Activated naive CD8-positive, alpha-beta T cell treated with anti-CD3 and anti-CD28 coated beads for 36 hours (primary cell): ENCODE data around the gene TLR7. TPM values are rescaled to one million over a fixed set of nuclear protein-coding genes. Genes with fewer than 3 reads are reported as not detected.
A peak's percentile ranks its signal among the peaks of the same experiment; 100 is the strongest.

Source experiments
- DNase-seq: peaks from one replicate; pipeline ENCODE4 v3.0.0; 2021
- H3K27ac Mint-ChIP-seq: one replicate; pipeline ENCODE4 v1.8.0; 2022; ENCODE audit warnings: mild to moderate bottlenecking, moderate library complexity, mixed read lengths
- H3K27me3 Mint-ChIP-seq: one replicate; pipeline ENCODE4 v1.8.0; 2022; ENCODE audit warnings: mild to moderate bottlenecking, mixed read lengths
- H3K36me3 Mint-ChIP-seq: one replicate; pipeline ENCODE4 v1.8.0; 2021; ENCODE audit warnings: mild to moderate bottlenecking, mixed read lengths
- H3K4me1 Mint-ChIP-seq: one replicate; pipeline ENCODE4 v1.8.0; 2021; ENCODE audit warnings: mixed read lengths
- H3K4me3 Mint-ChIP-seq: one replicate; pipeline ENCODE4 v1.8.0; 2022; ENCODE audit warnings: mild to moderate bottlenecking, moderate library complexity, mixed read lengths
- H3K9me3 Mint-ChIP-seq: one replicate; pipeline ENCODE4 v1.8.0; 2022; ENCODE audit warnings: mixed read lengths
- total RNA-seq, 2 experiments: library from RNA; stranded (reverse); gene quantifications; one replicate each; pipeline ENCODE4 v1.2.3, GENCODE V29; 2021

Gene TLR7
- total RNA-seq, 2 experiments from 2014 or later = 0.21 to 0.28 TPM

DNA sequence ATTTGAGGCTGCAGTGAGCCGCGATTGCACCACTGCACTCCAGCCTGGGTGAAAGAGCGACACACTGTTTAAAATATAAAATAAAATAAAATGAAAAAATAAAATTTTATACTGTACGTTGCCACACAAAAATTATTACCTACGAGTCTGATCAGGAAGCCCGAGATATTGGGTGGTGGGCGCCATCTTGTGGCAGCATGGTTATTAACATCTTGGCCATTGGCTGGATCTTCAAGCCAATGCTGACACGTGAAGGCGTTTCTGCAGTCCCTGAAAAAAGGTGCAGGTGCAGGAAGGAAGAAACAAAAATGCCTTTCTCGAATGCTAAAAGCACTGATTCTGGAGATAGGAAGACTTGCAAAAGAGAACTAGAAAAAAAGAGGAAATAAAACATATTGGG lies 34.6 kb downstream of the TLR7 start:
- Mint-ChIP-seq H3K9me3 (no peaks in the 10 kb centered on the region), H3K4me1 (peaks cover 9% of the 10 kb centered on the region), H3K27ac (no peak overlapping the region), H3K36me3 (no peaks in the 10 kb centered on the region), H3K4me3 (no peak overlapping the region), H3K27me3 (no peaks in the 10 kb centered on the region)
- peak; percentile 47 for DNase-seq

DNA sequence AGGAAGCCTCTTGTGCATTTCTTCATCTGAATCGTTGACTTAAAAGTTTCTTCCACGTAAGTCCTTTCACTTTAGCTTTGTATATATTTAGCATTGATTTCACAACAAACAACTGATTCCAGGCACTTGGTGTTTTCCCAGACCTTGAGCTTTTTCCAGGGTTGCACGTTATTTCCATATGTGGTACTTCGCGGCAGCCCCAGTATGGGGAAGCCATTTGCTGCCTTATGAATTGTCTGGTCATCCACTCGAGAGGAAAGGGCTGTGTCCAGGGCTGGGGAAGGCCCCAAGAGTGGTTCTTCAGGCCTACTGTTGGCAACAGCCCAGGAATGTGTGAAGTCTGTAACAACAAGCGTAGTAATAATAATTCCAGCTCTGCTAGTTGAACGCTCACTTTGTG lies 36.8 kb downstream of the TLR7 start:
- no peak overlapping the region for H3K27ac Mint-ChIP-seq
- H3K36me3 Mint-ChIP-seq = no peaks in the 10 kb centered on the region
- DNase-seq = no peak
- H3K4me3 Mint-ChIP-seq = no peak overlapping the region
- no peaks in the 10 kb centered on the region for H3K9me3 Mint-ChIP-seq
- no peaks in the 10 kb centered on the region for H3K27me3 Mint-ChIP-seq
- H3K4me1 Mint-ChIP-seq = peaks cover 1% of the 10 kb centered on the region

DNA sequence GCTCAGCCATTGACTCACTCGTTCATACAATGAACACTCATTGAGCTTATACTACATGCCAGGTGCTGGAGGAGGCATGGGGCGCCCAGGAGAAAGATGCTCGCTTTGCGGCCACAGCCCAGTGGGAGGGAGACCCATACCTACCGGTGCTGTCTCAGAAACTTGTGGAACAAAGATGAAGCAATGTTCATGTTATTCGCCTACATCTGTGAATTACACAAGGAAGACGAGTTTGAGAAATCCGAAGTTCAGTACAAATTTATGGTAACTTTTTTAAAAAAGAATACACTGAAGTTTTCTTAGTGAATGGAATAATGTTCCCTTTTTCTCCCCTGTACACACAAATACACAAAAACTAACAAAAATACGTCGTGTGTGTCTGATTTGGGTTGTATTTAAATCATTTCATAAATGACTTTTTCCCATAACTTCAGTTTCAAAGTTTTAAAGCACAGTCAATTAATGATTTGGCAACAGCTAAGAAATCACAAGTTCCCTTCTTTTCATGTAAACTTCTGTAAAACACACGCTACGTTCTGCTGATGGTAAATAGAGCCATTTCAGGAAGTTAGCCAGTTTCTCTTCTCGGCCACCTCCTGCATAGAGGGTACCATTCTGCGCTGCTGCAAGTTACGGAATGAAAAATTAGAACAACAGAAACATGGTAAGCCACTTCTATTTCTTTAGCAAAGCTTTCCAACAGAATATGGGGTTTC lies 39.3 kb downstream of the TLR7 start, which contains the start of gene TLR8:
Gene TLR8, plus strand, starts transcription at position 575 of the 716 bp plus-strand sequence. Its CDS starts 87 bp downstream, at position 662.
- H3K36me3 Mint-ChIP-seq = no peaks in the 10 kb centered on the region
- H3K4me3 Mint-ChIP-seq = no peak within 1 kb of the TSS
- no peaks in the 10 kb centered on the region for H3K9me3 Mint-ChIP-seq
- no peaks in the 10 kb centered on the region for H3K27me3 Mint-ChIP-seq
- peaks cover 11% of the 10 kb centered on the region for H3K4me1 Mint-ChIP-seq
- H3K27ac Mint-ChIP-seq = no peak within 1 kb of the TSS
- no peak for DNase-seq

GRCh38 chrX:12910423-12911121 lies 43.7 kb downstream of the TLR7 start:
- Mint-ChIP-seq H3K27ac (no peak overlapping the region), H3K27me3 (no peaks in the 10 kb centered on the region), H3K36me3 (no peaks in the 10 kb centered on the region), H3K4me3 (peak overlapping the region; percentile 22), H3K4me1 (peaks cover 18% of the 10 kb centered on the region), H3K9me3 (no peaks in the 10 kb centered on the region)
- DNase-seq = no peak

DNA sequence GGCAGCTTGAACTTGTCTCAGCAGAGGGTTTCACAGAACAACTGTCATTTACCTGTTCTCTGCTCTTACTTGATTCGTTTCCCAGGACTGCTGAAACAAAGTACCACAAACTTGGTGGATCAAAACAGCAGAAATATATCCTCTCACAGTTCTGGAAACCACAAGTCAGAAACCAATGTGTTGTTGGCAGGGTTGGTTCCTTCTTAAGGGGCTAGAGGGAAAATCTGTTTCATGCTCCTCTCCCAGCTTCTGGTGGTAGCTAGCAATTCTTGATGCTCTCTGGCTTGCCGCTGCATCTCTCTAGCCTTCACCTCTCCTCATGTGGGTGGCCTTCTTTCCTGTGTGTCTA lies 44.2 kb downstream of the TLR7 start:
- Mint-ChIP-seq H3K27me3 (no peaks in the 10 kb centered on the region), H3K36me3 (no peaks in the 10 kb centered on the region)

DNA sequence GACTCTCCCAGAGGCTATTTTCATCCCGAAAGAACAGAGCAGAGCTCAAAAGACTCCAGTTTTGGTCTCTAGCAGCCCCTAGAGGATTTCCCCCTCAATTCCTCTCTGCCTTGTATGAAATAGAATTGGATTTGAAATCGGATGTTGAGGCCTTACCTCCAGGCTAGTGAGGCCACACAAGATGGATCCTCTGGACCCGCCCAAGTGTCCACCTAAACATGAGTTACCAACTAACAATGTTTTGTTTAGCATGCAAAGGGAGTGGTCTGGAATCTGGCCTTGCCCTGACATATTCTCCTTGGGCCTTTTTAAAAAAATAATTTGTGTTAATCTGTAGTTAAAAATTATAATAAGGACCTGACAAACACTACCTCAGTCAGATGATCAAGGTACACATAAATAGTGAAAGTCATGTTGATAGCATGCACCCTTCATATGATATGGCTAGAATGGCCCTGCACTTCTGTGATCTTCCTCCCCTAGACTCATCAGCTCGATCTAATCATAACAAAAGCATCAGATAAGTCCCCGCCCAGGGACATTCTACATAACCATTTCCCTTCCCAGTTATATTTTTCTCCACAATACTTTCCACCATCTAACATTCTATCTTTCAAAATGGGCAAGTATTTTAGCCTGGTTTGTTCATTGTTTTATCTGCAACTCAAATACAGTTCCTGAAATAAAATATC lies 46.1 kb downstream of the TLR7 start:
- peaks cover 18% of the 10 kb centered on the region for H3K4me1 Mint-ChIP-seq
- no peaks in the 10 kb centered on the region for H3K36me3 Mint-ChIP-seq
- H3K27ac Mint-ChIP-seq = no peak overlapping the region
- no peak for DNase-seq
- H3K9me3 Mint-ChIP-seq = no peaks in the 10 kb centered on the region
- no peaks in the 10 kb centered on the region for H3K27me3 Mint-ChIP-seq
- no peak overlapping the region for H3K4me3 Mint-ChIP-seq

More for the DNA sequence above, 44.2 kb downstream of the TLR7 start:
- Mint-ChIP-seq H3K27ac (no peak overlapping the region), H3K4me3 (no peak overlapping the region), H3K9me3 (no peaks in the 10 kb centered on the region), H3K4me1 (peaks cover 18% of the 10 kb centered on the region)
- DNase-seq = no peak

DNA sequence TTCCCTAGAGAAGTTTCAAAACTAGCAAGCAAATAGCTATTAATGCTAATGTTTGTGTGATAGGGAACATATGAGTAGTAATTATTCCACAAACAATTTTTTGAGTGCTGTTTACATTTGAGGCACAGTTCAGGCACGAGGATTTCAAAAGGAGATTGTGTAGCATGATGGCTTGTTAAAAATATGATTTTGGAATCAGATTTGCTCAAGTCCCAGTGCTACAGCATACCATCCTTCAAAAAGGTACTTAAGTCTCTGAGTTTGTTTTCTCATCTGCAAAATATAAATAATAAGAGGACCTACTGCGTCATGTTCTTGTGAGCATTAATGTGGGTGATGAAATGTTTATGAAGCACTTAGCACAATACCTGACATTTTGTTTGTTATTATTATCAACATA lies 50.9 kb downstream of the TLR7 start:
- Mint-ChIP-seq H3K4me1 (peaks cover 1% of the 10 kb centered on the region), H3K9me3 (no peaks in the 10 kb centered on the region), H3K36me3 (no peaks in the 10 kb centered on the region), H3K4me3 (no peak overlapping the region), H3K27ac (no peak overlapping the region), H3K27me3 (no peaks in the 10 kb centered on the region)
- DNase-seq = no peak

DNA sequence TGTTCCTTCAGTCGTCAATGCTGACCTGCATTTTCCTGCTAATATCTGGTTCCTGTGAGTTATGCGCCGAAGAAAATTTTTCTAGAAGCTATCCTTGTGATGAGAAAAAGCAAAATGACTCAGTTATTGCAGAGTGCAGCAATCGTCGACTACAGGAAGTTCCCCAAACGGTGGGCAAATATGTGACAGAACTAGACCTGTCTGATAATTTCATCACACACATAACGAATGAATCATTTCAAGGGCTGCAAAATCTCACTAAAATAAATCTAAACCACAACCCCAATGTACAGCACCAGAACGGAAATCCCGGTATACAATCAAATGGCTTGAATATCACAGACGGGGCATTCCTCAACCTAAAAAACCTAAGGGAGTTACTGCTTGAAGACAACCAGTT lies 52.2 kb downstream of the TLR7 start:
- H3K27me3 Mint-ChIP-seq = no peaks in the 10 kb centered on the region
- H3K9me3 Mint-ChIP-seq = no peaks in the 10 kb centered on the region
- H3K36me3 Mint-ChIP-seq = no peaks in the 10 kb centered on the region
- DNase-seq = no peak
- no peak overlapping the region for H3K4me3 Mint-ChIP-seq
- no peak overlapping the region for H3K27ac Mint-ChIP-seq
- peaks cover 1% of the 10 kb centered on the region for H3K4me1 Mint-ChIP-seq

GRCh38 chrX:12919620-12920019 lies 52.7 kb downstream of the TLR7 start:
- H3K36me3 Mint-ChIP-seq = no peaks in the 10 kb centered on the region
- H3K4me3 Mint-ChIP-seq = no peak overlapping the region
- no peak overlapping the region for H3K27ac Mint-ChIP-seq
- peaks cover 1% of the 10 kb centered on the region for H3K4me1 Mint-ChIP-seq
- DNase-seq = no peak
- no peaks in the 10 kb centered on the region for H3K27me3 Mint-ChIP-seq
- no peaks in the 10 kb centered on the region for H3K9me3 Mint-ChIP-seq

- no peaks in the 10 kb centered on the region for H3K36me3 Mint-ChIP-seq
These were observed 54.1 kb downstream of the TLR7 start for GRCh38 chrX:12920990-12921389.

DNA sequence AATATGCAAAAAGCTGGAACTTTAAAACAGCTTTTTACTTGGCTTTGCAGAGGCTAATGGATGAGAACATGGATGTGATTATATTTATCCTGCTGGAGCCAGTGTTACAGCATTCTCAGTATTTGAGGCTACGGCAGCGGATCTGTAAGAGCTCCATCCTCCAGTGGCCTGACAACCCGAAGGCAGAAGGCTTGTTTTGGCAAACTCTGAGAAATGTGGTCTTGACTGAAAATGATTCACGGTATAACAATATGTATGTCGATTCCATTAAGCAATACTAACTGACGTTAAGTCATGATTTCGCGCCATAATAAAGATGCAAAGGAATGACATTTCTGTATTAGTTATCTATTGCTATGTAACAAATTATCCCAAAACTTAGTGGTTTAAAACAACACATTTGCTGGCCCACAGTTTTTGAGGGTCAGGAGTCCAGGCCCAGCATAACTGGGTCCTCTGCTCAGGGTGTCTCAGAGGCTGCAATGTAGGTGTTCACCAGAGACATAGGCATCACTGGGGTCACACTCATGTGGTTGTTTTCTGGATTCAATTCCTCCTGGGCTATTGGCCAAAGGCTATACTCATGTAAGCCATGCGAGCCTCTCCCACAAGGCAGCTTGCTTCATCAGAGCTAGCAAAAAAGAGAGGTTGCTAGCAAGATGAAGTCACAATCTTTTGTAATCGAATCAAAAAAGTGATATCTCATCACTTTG lies 55.2 kb downstream of the TLR7 start:
- Mint-ChIP-seq H3K9me3 (no peaks in the 10 kb centered on the region), H3K36me3 (no peaks in the 10 kb centered on the region), H3K4me1 (peaks cover 1% of the 10 kb centered on the region), H3K27me3 (no peaks in the 10 kb centered on the region), H3K27ac (no peak overlapping the region), H3K4me3 (no peak overlapping the region)
- no peak for DNase-seq

More at GRCh38 chrX:12920990-12921389, 54.1 kb downstream of the TLR7 start:
- Mint-ChIP-seq H3K4me3 (no peak overlapping the region), H3K27ac (no peak overlapping the region), H3K4me1 (peaks cover 1% of the 10 kb centered on the region), H3K9me3 (no peaks in the 10 kb centered on the region), H3K27me3 (no peaks in the 10 kb centered on the region)
- DNase-seq = no peak

GRCh38 chrX:12922599-12922919 lies 55.7 kb downstream of the TLR7 start:
- Mint-ChIP-seq H3K4me1 (peaks cover 1% of the 10 kb centered on the region), H3K27me3 (no peaks in the 10 kb centered on the region), H3K36me3 (no peaks in the 10 kb centered on the region), H3K9me3 (no peaks in the 10 kb centered on the region), H3K4me3 (no peak overlapping the region), H3K27ac (no peak overlapping the region)
- no peak for DNase-seq

- H3K27me3 Mint-ChIP-seq = no peaks in the 10 kb centered on the region
- no peak overlapping the region for H3K4me3 Mint-ChIP-seq
These were observed 62.8 kb downstream of the TLR7 start for GRCh38 chrX:12929701-12930100.

DNA sequence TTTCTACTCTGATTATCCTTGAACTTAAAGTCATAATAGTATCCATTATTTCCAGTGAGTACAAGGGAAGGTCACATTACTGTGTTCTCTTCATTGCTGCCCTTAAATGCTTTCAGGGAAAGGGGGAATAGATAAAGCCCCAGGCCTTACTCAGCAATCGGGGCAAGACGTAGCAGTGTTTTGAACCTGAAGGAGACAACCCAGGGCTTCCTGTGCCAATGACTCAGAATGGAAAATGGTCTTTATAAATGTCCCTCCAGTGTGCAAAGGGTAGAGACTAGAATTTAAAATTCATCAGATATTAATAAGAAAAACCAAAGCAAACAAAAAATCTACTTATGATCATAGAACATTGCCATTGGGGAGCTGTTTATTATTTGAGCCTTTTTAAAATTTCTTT lies 63.3 kb downstream of the TLR7 start:
- Mint-ChIP-seq H3K27ac (no peak overlapping the region), H3K27me3 (no peaks in the 10 kb centered on the region)

More at GRCh38 chrX:12929701-12930100, 62.8 kb downstream of the TLR7 start:
- H3K4me1 Mint-ChIP-seq = no peaks in the 10 kb centered on the region
- no peak for DNase-seq
- no peaks in the 10 kb centered on the region for H3K9me3 Mint-ChIP-seq
- H3K36me3 Mint-ChIP-seq = no peaks in the 10 kb centered on the region
- no peak overlapping the region for H3K27ac Mint-ChIP-seq

GRCh38 chrX:12932244-12932643 lies 65.4 kb downstream of the TLR7 start:
- Mint-ChIP-seq H3K9me3 (no peaks in the 10 kb centered on the region), H3K27ac (no peak overlapping the region), H3K27me3 (no peaks in the 10 kb centered on the region), H3K36me3 (no peaks in the 10 kb centered on the region), H3K4me3 (no peak overlapping the region), H3K4me1 (no peaks in the 10 kb centered on the region)
- DNase-seq = no peak

More for the DNA sequence above, 63.3 kb downstream of the TLR7 start:
- no peak for DNase-seq
- H3K36me3 Mint-ChIP-seq = no peaks in the 10 kb centered on the region
- H3K4me1 Mint-ChIP-seq = no peaks in the 10 kb centered on the region
- no peak overlapping the region for H3K4me3 Mint-ChIP-seq
- no peaks in the 10 kb centered on the region for H3K9me3 Mint-ChIP-seq
